GM21515 (cell line): ENCODE measurements around the gene CEP295NL.
"Not testable (repeated sequence)": the region's sequence is repeated elsewhere in the genome, so short reads cannot be mapped to it uniquely, and the experiment has no call there.

ENCODE experiments used
- ATAC-seq: cut with Tn5 transposase; IDR thresholded peaks from one replicate; pipeline ENCODE4 v1.9.1; 2021; ENCODE audit not compliant: unreplicated experiment

Gene CEP295NL

DNA sequence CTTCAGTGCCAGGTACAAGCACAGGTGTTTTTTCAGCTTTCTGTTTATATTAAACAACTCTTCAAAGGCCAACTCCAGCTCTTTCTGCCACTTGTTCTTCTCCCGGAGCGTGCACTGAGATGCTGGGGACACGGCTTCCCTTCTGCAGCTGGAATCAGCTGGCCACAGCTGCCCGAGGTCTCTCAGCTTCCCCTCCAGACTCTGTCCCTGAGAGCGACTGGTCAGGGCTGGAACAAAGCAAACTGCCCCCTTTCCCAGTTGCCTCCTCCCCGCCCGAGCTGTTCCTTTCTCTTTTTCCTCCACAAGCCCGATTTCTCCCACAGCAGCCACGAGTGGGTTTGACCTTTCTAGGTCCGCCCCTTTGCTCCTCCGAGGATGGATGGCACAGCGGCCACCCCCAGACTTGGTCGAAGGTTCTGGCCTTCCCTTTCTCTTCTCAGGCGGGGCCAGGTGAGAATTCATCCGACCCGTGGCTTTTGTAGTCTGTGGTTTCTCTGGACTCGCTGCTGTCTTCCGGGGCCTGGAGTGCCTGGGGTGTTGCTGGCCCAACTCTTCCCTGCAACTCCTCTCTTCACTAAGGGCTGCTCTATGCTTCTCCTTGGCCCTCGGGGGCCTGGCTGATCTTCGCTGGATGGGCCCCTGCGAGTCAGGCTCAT is 11.5 kb downstream of the CEP295NL start:
- no peak for ATAC-seq

DNA sequence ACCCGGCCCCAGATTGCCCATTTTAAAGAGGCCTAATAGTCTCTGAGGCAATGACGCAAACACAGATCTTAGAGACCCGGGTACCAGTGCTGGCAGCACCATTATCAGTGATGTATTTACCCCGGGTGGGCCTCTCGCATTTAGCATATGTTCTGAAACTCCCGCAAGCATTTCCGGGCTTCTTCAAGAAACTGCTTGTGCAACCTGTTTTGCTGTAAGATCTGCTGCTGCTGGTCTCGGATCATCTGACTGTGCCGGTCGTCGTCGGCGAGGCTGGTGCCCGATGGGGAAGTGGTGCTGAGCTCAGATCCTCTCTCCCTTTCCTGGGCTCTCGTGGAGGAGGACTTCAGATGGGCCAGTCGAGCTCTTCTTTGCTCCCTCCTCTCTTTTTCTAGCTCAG is 12.5 kb downstream of the CEP295NL start:
- no peak for ATAC-seq

GRCh38 chr17:78890096-78890495 is 12.9 kb downstream of the CEP295NL start:
- ATAC-seq: not testable (repeated sequence)

DNA sequence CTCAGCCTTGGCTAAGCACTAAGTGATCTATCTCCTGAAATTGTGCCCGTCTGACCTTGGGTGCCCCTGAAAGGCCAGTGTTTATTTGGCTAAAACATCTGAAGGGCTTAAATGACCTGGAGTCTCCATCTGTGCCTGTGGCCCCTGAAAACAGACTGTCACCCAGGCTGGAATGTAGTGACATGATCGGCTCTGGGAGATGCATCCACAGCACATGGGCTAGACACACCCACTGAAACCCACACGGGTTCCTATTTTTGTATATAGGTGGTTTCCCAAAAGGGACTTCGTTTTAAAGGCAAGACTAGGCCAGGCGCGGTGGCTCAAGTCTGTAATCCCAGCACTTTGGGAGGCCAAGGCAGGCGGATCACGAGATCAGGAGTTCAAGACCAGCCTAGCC is 13.5 kb downstream of the CEP295NL start:
- ATAC-seq: no peak

DNA sequence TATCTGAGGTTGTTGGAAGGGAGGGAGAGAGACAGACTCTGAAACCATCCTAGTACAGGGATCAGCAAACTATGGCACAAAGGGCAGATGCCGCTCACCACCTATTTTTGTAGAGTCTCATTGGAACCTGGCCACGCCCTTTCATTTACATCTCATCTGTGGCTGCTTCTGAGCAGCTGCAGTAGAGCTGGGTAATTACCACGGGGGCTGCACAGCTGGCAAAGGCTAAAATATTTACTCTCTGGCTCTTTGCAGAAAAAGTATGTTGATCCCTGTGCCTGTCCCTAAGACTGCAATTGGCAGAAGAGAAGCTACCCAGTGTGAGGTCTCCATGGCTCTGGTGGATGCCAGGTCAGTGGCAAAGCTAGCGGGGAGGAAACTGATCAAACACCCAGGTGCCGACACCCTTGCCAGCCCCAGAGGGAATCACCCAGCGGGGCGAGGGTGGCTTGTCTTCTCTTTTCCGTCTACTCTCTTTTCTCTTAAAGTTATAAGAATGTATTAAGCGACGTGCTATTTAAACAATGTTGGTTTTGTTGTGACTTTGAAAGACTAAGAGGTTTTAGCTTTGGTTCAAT is 14.0 kb downstream of the CEP295NL start:
- no peak for ATAC-seq

DNA sequence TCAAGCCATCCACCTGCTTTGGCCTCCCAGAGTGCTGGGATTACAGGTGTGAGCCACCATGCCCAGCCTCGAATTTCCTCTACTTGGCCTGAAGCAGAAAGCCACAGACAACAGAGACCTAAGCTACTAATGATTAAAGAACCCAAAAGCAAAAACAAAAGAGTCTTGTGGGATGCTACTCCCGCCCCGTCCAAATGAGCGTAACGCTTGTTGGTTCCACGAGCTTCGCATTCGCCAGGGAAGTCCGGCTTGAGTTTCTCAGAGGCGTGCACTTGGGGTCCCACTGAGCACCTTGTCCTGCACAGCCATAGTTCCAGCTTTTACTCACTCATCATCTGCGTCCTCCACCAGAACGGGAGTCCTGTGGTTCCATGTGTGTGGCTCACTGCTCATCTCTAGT is 16.0 kb downstream of the CEP295NL start:
- ATAC-seq: no peak

DNA sequence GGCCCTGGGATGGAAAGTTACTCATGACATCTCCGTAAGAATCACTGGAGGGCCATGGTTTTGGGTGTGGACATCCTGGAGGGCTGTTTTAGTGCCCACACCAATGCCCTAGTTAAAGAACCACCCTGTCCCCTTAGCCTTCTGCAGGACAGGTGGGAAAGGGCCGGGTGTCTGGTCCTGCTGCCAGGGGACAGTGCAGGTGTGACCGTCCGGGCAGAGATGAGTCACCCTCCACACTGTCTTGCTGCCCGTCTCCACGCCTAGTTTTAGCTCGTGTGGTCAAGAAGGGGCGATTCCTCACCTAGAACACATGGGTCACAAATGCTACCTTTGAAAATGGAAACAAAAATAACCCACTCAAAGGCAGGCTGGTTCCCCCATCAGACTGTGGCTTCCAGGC is 17.0 kb downstream of the CEP295NL start:
- ATAC-seq: no peak

- no peak for ATAC-seq
Observed at GRCh38 chr17:78884876-78885667, 17.9 kb downstream of the CEP295NL start.

DNA sequence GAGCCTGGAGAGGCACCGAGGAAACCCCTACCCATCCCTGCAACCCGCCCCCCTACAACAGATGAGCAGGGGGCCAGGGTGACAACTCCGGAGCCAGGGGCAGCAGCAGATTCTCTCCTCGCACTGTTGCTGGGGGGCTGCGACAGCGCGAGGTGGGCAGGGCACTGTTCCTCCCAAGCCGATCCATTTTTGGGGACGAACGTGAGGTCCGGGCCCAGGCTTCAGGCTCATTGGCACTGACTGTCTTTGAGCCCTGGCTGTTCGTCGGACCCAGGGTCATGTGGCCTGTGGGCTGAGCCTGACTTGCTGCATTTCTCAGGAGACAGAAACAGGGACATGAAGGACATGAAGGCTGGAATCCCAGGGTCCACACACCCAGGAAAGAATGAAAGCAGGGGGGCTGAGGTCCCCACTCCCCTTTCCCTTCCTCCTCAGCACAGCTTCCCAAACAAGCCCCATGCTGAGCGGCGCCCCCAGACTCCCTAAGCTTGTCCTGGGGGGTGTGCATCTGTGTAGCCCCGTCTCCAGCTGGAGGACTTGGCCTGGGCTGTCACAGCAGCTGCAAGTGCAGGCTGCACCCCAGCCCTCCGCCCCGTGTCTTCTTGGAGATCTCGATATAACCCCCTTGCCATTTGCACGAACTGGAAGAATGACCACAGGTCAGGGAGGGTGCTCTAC is 18.7 kb downstream of the CEP295NL start:
- no peak for ATAC-seq

- ATAC-seq: no peak
Observed at GRCh38 chr17:78883533-78884131, 19.4 kb downstream of the CEP295NL start.

DNA sequence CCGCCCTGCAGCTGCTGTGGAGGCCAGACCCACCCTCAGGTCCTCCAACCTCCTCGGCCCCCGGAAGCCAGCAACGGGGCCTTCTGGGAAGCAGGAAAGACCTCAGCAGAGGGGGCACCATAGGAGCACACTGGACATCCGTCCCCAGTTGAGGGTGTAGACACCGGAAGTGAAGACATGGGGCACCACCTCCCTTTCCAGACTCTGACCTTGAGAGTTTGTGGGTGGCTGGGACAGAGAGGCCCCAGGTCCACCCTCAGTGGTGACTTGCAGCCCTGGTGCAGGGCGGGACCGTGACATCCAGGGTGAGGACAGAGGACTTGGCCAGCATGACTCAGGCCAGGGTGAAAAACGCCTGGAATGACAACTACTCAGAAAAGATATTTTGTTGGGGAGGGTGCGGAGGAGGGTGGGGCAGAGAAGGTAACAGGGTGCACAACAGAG is 19.9 kb downstream of the CEP295NL start:
- ATAC-seq: no peak

GRCh38 chr17:78882540-78883088 is 20.4 kb downstream of the CEP295NL start:
- no peak for ATAC-seq

DNA sequence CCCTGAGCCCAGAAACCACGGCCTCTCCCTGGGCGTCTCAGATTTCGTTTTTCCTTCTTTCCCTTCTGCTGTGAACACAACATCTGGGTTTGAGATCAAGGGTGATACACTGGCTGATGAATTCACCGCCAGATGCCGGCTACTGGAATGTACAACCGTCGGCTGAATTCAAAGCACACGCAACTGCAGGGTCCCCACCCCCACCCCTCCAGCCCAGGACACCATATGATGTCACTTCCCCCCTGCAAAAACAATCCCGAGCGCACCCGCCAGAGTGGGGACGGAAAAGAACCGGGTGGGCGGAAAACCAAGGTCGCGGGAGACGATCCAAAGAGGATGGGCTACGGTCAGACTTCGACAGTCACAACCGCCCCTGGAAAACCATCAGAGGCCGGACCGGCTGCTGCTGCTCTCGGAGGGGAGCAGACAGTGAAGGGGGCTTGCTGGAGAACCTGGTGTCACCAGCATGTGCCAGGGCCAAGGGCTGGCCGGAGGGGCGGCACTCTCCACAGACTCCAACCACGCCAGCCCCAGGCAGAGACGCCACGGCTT is 23.3 kb downstream of the CEP295NL start:
- ATAC-seq: no peak

DNA sequence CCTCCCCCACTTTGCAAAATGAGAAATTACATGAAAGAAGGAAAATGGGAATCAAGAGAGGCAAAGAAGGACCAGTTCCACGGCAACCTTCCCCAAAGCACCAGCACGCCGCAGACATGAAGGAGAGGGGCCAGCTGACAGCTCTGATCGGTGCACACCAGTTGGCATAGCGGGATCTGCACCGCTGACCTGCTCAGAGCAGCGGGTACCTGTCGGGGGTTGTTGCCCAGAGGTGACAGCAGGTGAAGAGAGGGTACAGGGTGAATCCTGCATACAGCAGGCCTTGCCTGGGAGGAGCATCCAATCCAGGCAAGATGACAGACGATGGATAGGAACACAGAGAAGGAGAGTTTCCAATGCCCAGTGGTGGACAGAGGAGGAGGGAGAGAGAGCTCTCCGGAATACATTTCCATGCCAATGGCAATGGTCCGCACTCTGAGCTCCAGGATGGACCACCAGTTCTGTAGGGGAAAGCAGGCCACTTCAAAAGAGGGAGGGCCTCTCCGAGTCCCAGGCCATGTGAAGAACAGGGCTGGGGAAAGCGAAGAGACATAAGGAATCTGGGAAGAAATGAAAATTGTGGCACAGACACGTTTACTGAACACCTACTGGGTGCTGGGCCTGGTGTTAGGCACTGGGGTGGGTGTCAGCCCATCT is 24.0 kb downstream of the CEP295NL start:
- ATAC-seq: no peak

DNA sequence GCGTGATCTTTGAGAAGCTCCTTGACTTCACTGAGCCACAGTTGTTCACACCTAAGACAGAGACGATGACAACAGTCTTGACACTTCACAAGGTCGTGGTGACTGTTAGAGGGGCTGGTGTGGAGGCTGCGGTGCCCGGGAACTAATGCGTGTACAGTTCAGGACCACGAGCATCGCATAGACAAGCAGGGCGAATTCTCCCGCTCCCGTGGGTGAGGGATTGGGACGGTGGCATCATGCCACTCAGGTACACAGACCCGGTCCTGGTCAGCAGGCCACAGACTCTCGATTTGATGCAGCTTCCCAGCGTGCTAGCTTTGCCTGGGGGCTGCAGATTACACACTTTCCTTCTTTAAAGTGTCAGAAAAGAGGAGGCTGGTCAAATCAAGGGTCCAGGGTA is 24.7 kb downstream of the CEP295NL start:
- no peak for ATAC-seq

DNA sequence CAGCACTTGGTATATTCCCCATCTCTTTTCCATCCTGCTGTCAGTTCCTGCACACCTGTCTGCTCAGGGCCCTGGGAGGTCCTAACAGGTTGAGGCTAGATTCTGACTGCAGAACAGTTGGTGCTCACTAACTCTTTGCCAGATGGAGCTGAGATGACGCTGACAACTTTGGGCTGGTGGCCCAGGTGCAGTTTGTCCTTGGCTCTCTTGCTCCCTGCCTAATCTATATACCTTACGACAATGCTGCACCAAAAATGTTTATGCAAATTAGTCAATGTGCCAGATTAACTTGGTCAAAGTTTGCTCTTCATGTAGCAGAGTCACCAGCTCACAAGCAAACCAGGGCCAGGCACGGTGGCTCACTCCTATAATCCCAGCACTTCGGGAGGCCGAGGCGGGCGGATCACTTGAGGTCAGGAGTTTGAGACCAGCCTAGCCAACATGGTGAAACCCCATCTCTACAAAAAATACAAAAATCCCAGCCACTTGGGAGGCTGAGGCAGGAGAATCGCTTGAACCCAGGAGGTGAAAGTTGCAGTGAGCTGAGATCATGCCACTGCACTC is 26.0 kb downstream of the CEP295NL start:
- ATAC-seq: not testable (repeated sequence)

- no peak for ATAC-seq
Observed at GRCh38 chr17:78876094-78876597, 26.9 kb downstream of the CEP295NL start.

DNA sequence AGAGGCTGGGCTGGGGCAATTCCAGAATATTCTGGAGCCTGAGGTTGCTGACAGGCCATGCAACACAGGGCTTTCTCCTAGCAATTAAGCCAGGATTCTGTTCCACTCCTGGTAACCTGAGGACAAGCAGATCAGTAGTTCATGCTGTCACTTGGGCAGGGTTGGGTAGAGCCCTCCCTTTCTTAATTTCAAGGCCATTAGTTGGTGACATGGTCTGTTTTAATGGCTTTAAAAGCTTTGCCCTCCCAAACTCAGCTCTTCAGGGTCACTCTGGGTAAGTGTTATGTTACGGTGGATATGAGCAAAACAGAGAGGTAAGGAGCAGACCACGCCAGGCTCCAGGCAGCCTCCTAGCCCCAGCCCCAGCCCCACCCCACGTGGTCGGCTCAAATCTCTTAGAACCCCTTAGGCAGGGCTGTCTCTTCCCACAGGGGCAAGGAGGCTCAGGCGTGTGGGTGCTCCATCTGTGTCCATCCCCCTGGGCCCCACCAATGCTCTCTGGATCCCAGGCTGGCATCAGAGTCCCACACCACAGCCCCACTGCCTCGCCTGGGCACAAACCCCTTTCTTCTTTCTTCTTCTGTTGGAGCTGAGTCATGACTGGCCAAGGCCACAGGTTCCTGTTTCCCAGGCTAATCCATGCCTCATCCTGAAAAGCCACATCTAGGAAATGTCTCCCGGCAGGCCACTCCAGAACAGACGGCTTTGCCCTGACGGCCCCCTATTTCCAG is 27.5 kb downstream of the CEP295NL start:
- no peak for ATAC-seq
